ENCODE data around the gene HTR4. TPM values are rescaled to one million over a fixed set of nuclear protein-coding genes. Genes with fewer than 3 reads are reported as not detected.

HTR4 gene
- total and polyA plus RNA-seq, 12 donors, result 0.16 to 1.1 (median 0.40) TPM; not detected in 2

DNA sequence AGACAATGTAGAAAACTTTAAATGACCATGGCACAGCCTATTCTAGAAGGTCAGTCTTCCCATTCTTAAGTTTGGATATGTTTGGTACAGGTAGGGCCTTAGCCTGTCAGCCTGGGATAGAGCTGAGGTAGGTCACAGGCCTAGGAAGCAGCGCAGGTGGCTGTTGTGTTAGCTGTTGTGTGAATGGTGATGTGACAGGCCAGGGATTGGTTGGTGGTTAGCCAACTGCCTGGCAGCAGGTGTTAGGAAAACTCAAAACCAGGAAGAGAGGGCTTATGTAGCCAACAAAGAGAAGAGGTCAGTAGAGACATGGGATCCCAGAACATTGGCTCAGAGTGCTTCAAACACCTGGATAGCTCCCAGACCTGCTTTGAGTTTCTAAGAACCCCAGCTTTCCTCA is 186.4 kb downstream of the HTR4 start:
- 98 to 100% methylated on average over 1 of the region's 1 CpG for WGBS, 2 donors
- ATAC-seq (no peak), DNase-seq (no peak)
- Histone ChIP-seq H3K27me3 (no peaks in the 10 kb centered on the region), H3K4me1 (peaks cover 0 to 35% (median 20%) of the 10 kb centered on the region in 9 donors), H3K4me3 (no peak overlapping the region), H3K36me3 (no peaks in the 10 kb centered on the region), H3K9me3 (no peaks in the 10 kb centered on the region), H3K27ac (peak overlapping the region in 5 of 10 donors; percentile 66 to 81 (median 69))
- intact Hi-C loops (cut with DNase I), result no loop called here
- TF ChIP-seq CTCF (IDR thresholded peaks at IDR 0.05), result no peak

DNA sequence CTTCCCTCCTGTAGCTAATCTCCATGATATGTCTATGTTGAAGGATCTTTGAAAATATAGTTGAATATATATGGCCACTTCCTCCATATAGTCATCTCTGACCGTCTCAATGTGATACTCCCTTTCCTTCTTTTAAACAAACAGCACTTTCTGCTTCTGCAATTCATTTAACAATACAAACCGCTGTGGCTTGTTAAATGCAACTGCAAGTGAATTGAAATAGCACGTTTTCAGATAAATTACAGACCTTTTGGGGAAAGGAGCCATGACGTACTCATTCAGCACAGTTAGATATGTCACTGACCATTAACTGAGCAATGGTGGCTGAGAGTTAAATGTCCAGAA is 188.1 kb downstream of the HTR4 start:
- DNase-seq, result no peak
- peaks cover 0 to 7% (median 0%) of the 10 kb centered on the region in 11 donors for H3K9me3 ChIP-seq
- H3K27ac ChIP-seq, result peak overlapping the region in 5 of 10 donors; percentile 32 to 72 (median 64)
- intact Hi-C loops (cut with DNase I), result no loop called here
- ATAC-seq, result no peak
- no peaks in the 10 kb centered on the region for H3K36me3 ChIP-seq
- H3K4me1 ChIP-seq, result peaks cover 0 to 35% (median 20%) of the 10 kb centered on the region in 9 donors
- 61 to 75% methylated on average over 4 of the region's 4 CpGs for WGBS, 2 donors
- no peak overlapping the region for H3K4me3 ChIP-seq
- no peaks in the 10 kb centered on the region for H3K27me3 ChIP-seq
- TF ChIP-seq CTCF (IDR thresholded peaks at IDR 0.05), result no peak

DNA sequence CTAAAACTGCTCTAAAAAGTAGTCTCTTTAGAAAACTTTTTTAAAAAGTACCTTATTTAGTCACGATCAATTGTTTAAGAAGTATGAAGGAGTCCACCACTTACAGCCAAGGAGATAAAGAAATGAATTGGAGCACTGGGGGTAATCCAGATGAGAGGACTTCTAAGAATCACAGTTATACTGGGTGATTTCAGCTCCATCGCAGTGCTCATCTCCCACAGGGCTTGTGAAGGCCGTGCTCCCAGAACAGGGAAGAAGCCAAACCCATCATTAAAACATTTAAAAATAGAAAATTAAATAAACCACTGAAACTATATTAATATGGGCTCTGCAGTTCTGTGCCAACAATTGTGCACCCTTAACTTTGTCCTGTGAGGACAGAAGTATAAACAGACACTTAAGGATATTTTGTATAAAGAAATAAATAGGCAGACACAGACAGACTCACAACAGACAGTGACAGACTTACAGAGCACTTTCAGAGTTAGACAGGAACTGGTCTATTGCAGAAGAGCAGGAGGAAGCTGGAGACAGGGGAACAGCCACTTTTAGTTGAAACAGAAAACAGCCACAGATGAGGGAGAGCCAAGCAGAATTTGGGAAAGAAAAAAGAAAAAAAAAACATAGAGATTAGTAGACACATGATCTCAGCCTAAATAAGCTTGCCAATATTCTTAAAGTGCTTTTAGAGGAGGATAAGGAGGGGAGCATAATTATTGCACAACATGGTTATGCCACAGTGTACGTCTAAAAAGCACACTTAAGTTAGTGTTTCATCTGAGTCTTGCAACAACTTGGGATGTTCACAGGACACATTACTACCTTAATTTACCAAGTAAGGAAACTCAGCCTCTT is 188.7 kb downstream of the HTR4 start:
- H3K27ac ChIP-seq, result peak overlapping the region in 9 of 10 donors; percentile 9 to 72 (median 57)

DNA sequence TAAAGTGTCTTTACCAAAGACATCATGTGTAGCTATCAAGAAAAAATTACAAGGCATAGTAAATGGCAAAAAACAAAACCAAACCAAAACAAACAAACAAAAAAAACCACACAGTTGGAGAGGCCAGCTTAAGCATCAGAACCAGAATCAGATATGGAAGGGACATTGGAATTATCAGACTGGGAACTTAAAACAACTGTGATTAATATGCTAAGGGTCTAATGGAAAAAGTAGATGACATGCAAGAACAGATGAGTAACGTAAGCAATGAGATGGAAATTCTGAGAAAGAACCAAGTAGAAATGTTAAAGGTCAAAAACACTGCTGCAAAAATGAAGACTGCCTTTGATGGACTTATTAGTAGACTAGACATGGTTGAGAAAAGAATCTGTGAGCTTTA is 194.7 kb downstream of the HTR4 start:
- DNase-seq, result no peak
- no peak for TF ChIP-seq CTCF (IDR thresholded peaks at IDR 0.05)
- intact Hi-C loops (cut with DNase I), result no loop called here
- 84 to 94% methylated on average over 1 of the region's 1 CpG for WGBS, 2 donors
- peaks cover 0 to 24% (median 8%) of the 10 kb centered on the region in 9 donors for H3K4me1 ChIP-seq
- ATAC-seq, result no peak
- no peaks in the 10 kb centered on the region for H3K36me3 ChIP-seq
- H3K4me3 ChIP-seq, result no peak overlapping the region
- H3K27ac ChIP-seq, result peak overlapping the region in 2 of 10 donors; percentile 19 to 28
- no peaks in the 10 kb centered on the region for H3K27me3 ChIP-seq
- peaks cover 0 to 7% (median 0%) of the 10 kb centered on the region in 11 donors for H3K9me3 ChIP-seq

More for the DNA sequence above, 188.7 kb downstream of the HTR4 start:
- TF ChIP-seq CTCF (IDR thresholded peaks at IDR 0.05), result no peak
- Histone ChIP-seq H3K4me1 (peaks cover 0 to 35% (median 20%) of the 10 kb centered on the region in 9 donors), H3K36me3 (no peaks in the 10 kb centered on the region), H3K9me3 (peaks cover 0 to 7% (median 0%) of the 10 kb centered on the region in 11 donors), H3K4me3 (peak overlapping the region in 5 of 10 donors; percentile 4 to 26 (median 16)), H3K27me3 (no peaks in the 10 kb centered on the region)
- ATAC-seq (peak; percentile 53 to 76 (median 68)), DNase-seq (no peak)
- 50 to 60% methylated on average over 4 of the region's 4 CpGs for WGBS, 2 donors
- intact Hi-C loops (cut with DNase I), result no loop called here
